Right lobe of liver (tissue), 6 donors: ENCODE data around the gene HSPA12B. TPM values are rescaled to one million over a fixed set of nuclear protein-coding genes. Genes with fewer than 3 reads are reported as not detected.

Experiments used
- ATAC-seq, 4 donors: fragments of 200-7000 bp; cut with Tn5 transposase; one replicate each; pipeline ENCODE4 v1.9.1; 2020; ENCODE audit warnings: mild to moderate bottlenecking in 4 of 4, moderate library complexity in 4 of 4
- DNase-seq, 3 donors: peaks; one replicate each; pipeline ENCODE4 v3.0.0-alpha.2; 2020
- H3K27ac ChIP-seq, 3 donors: fragments of 200-600 bp; one replicate each; pipeline ENCODE4 v1.8.0; 2022
- H3K27me3 ChIP-seq, 2 donors: fragments of 200-600 bp; one replicate each; pipeline ENCODE4 v1.8.0; 2022
- H3K36me3 ChIP-seq, 4 donors: fragments of 200-600 bp; sonication (generic) in 1 of 4; one replicate each; pipeline versions ENCODE4 v1.5.1 to v1.8.0; 2017 to 2022; ENCODE audit warnings: control low read depth in 1 of 4
- H3K4me1 ChIP-seq, 4 donors: fragments of 200-600 bp; sonication (generic) in 1 of 4; one replicate each; pipeline versions ENCODE4 v1.5.1 to v1.8.0; 2017 to 2022; ENCODE audit warnings: control low read depth in 1 of 4
- H3K4me3 ChIP-seq, 3 donors: fragments of 200-600 bp; one replicate each; pipeline ENCODE4 v1.8.0; 2022
- H3K9me3 ChIP-seq, 4 donors: fragments of 200-600 bp; sonication (generic) in 1 of 4; one replicate each; pipeline versions ENCODE4 v1.5.1 to v1.8.0; 2017 to 2022; ENCODE audit warnings: control low read depth in 1 of 4
- CTCF ChIP-seq, 4 donors: fragments of 200-600 bp in 3 of 4; fragments of 450-650 bp in 1 of 4; IDR thresholded peaks; one replicate each; pipeline versions ENCODE4 v1.5.1 to v1.8.0; 2016 to 2022; ENCODE audit warnings: antibody characterized with exemption in 4 of 4, mild to moderate bottlenecking in 2 of 4
- POLR2A ChIP-seq: fragments of 450-650 bp; IDR thresholded peaks from one replicate; pipeline ENCODE4 v1.6.1; 2017; ENCODE audit warnings: antibody characterized with exemption, mild to moderate bottlenecking
- WGBS: methylation state at CpG from one replicate; pipeline ENCODE4 v1.1.6; 2018; ENCODE audit warnings: low coverage, low lambda C conversion rate; ENCODE audit not compliant: insufficient coverage; ENCODE audit errors: missing lambda C conversion rate; 5-methylcytosine and 5-hydroxymethylcytosine counted together
- intact Hi-C, 2 donors: fragments of 100-400 bp; cut with DNase I; formaldehyde crosslinking; loops; one replicate each; pipeline versions ENCODE4 v1.11.2 to v1.14.1; 2022
- total RNA-seq, 6 experiments: library from RNA; depleted of rRNA in 2 of 6; stranded (reverse); fragments of >200 nt in 2 of 6; fragmentation: NEBNext Ultra II Directional in 3 of 6; extraction: Animal tissue kit (Norgen Biotek cat#: 25700) in 3 of 6; gene quantifications; one replicate each; pipeline versions ENCODE4 v1.1.0 to v1.2.4, GENCODE V29; 2016 to 2023
- donor health status: DM: no; HTN: yes; CAD: no.
- donor health status: DM: no; HTN: no; CAD: no.
- donor health status: DM: no; HTN: no; CAD: no.
- donor health status: DM: no; HTN: yes; CAD: no.
- donor health status: DM: no; HTN: yes; CAD: no.

Gene HSPA12B
- total RNA-seq, 6 experiments from 2014 or later, result 0.46 to 2.2 (median 0.97) TPM

GRCh38 chr20:3741836-3742458, 9.5 kb downstream of the HSPA12B start:
- Histone ChIP-seq H3K4me1 (peaks cover 0 to 28% (median 6%) of the 10 kb centered on the region in 4 donors), H3K27ac (no peak overlapping the region), H3K27me3 (no peaks in the 10 kb centered on the region), H3K9me3 (no peaks in the 10 kb centered on the region), H3K4me3 (no peak overlapping the region), H3K36me3 (no peaks in the 10 kb centered on the region)
- WGBS, result no CpG with 5 or more reads among the region's 7 CpGs
- ATAC-seq, result no peak
- intact Hi-C loops, result no loop called here
- DNase-seq, result no peak
- TF ChIP-seq CTCF (IDR thresholded peaks at IDR 0.05) (no peak), POLR2A (no peak)

GRCh38 chr20:3743251-3743650, 10.8 kb downstream of the HSPA12B start:
- DNase-seq (no peak), ATAC-seq (no peak)
- intact Hi-C loops, result no loop called here
- H3K4me1 ChIP-seq, result peaks cover 0 to 16% (median 5%) of the 10 kb centered on the region in 4 donors
- H3K36me3 ChIP-seq, result no peaks in the 10 kb centered on the region
- no peaks in the 10 kb centered on the region for H3K9me3 ChIP-seq
- no peak overlapping the region for H3K4me3 ChIP-seq
- no peak overlapping the region for H3K27ac ChIP-seq
- no peaks in the 10 kb centered on the region for H3K27me3 ChIP-seq
- 97% methylated on average over 2 of the region's 2 CpGs for WGBS
- TF ChIP-seq CTCF (IDR thresholded peaks at IDR 0.05) (no peak), POLR2A (no peak)

- intact Hi-C loops, result no loop called here
- no peak for TF ChIP-seq CTCF (IDR thresholded peaks at IDR 0.05)
- no peak for TF ChIP-seq POLR2A
- Histone ChIP-seq H3K4me3 (no peak overlapping the region), H3K36me3 (no peaks in the 10 kb centered on the region), H3K27ac (no peak overlapping the region), H3K9me3 (no peaks in the 10 kb centered on the region), H3K27me3 (no peaks in the 10 kb centered on the region), H3K4me1 (peaks cover 0 to 8% (median 1%) of the 10 kb centered on the region in 4 donors)
- no CpG with 5 or more reads among the region's 1 CpG for WGBS
- DNase-seq (no peak), ATAC-seq (no peak)
Measured at GRCh38 chr20:3744037-3744436, 11.6 kb downstream of the HSPA12B start.

- Histone ChIP-seq H3K4me1 (peaks cover 0 to 5% (median 0%) of the 10 kb centered on the region in 4 donors), H3K27ac (no peak overlapping the region), H3K4me3 (no peak overlapping the region), H3K27me3 (no peaks in the 10 kb centered on the region), H3K36me3 (no peaks in the 10 kb centered on the region), H3K9me3 (no peaks in the 10 kb centered on the region)
- TF ChIP-seq POLR2A (no peak), CTCF (IDR thresholded peaks at IDR 0.05) (no peak)
- ATAC-seq, result peak; percentile 67 to 75 (median 74)
- intact Hi-C loops, result no loop called here
- WGBS, result 18% methylated on average over 31 of the region's 45 CpGs
- DNase-seq, result peak; percentile 56 to 74 (median 71)
Measured at GRCh38 chr20:3744806-3745685, 12.6 kb downstream of the HSPA12B start.
